Pons (tissue), 1 donor: ENCODE measurements around the gene NEUROD2.
A peak's percentile ranks its signal among the peaks of the same experiment; 100 is the strongest.

Experiments used
- DNase-seq: peaks from one replicate; pipeline ENCODE4 v3.0.0-alpha.2; 2016; ENCODE audit warnings: low spot score

The NEUROD2 gene

DNA sequence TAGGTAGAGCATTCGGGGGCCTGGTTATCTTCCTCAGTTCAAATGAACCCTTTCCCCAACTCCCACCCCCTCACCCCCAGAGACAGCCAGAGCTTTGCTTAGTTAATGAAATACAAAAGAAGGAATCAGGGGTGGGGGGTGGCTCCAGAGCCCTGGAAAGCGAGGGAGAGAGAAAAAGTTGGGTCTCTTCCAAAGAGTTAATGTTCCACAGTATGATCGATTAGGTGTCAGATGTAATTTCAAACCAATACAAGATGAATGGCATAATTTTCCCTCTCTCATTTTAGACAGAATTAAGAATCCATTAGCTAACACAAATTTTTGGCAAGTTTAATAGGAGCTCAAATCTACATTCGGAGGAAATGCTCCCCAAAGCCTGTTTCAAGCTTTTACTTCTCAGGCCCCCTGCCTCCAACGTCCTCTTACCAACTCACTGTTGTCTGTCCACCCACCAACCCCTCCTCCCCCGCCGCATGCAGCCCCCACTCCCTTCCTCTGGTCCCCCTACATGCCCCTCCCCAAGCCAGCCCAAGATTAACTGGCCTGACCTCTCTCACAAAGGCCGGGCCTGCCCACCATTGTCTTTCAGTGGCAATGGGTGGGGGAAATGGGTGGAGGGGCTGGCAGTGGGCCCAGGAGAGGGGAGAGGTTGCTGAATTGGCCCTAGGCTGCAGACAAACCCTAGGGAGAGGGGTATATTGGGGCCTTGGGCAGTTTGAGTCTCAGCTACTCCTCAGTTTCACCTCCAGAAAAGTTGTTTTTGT lies 28.2 kb downstream of the NEUROD2 start:
- DNase-seq: no peak

DNA sequence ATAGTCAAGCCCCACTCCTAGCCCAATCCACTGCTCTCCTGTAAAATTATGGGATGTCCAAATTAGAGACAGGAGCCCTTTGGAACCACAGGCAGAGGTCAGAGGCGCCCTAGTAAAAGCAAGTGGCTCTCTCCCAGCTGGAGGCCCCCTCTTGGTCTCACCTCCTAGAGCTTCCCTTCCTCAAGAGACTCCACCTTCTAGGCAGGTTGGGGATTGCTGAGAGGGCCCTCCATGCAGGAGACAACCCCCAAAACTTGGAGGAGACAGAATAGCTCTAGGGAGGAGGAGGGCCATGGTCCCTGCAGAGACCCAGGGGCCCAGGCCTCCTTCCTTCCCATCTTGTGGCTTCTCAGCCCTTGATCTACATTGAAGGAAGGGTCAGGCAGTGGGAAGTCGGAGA lies 29.4 kb downstream of the NEUROD2 start:
- DNase-seq: no peak

DNA sequence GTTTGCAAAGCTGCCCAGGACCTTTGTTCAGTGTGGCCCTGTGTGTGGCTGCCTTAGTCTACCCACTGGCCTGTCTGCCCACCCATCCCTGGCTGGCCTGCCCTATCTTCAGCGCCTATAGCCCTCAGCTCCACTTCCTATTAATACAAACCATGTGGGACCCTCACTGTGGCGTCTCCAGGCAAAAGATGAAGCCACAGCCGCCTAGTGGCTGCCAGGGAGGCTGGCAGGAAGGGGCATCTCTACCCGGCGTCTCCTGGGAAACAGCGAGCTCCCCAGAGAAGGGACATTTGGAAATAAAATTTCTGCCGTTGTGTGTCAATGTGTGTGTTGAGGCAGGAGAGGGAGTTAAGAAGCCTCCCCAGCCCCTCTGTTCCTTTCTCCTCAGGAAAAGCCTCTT lies 31.5 kb downstream of the NEUROD2 start:
- DNase-seq: no peak

DNA sequence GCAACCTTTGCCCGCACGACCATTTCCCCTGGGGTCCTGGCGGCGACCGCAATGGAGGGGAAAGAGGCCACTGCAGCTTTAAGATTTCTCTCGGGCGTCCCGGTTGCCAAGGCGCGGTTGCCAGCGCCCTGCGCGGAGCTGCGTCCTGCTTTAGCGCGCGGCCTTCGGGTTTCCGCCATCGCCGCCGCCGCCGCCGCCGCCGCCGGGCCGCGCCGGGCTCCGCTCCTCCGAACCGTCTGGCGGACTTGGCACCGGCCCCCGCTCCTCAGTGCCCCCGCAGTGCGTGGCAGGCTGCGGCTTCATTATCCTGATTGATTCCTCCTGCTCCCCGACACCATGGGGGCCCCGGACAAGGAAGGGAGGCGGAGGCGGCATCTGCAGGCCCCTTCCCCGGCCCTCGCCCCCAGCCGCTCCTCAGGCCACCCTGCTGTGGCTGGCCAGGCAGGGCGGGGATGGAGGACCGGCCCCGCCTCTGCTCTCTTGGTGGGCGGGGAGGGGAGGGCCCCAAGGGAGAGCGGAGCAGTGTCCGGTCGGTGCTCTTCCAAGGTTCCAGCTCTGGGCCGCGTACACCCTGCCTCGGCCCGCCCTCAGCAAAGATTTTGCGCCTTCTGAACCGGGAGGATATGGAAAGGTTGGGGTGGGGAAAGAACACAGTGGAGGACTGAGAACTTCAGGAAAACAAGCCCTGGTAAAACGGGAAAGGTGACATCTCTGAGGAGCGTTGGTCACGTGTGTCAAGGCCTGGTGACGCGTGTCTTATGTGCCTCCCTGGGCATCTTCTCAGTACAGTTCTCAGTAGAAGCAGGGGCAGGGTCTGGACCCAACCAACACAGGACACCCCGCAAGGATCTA lies 34.0 kb downstream of the NEUROD2 start:
- no peak for DNase-seq

DNA sequence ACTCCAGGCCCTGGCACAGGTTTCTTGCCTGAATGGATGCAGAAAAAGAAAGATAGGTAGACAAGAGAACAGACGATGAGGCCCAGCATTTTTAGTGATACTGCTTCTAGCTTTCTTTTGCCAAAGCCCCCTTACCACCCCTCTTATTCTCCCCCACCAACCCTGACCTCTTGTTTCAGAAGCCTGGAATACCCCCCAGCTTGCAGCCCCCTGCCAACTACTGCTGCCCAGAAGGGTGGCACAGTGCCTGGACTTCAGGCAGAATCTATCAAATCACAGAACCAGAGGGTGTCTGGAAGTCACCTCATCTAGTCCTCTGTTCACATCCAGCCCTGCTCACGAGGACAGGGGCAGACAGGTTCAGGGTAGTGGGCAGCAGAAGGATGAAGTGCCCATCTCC lies 35.6 kb downstream of the NEUROD2 start:
- DNase-seq: no peak

DNA sequence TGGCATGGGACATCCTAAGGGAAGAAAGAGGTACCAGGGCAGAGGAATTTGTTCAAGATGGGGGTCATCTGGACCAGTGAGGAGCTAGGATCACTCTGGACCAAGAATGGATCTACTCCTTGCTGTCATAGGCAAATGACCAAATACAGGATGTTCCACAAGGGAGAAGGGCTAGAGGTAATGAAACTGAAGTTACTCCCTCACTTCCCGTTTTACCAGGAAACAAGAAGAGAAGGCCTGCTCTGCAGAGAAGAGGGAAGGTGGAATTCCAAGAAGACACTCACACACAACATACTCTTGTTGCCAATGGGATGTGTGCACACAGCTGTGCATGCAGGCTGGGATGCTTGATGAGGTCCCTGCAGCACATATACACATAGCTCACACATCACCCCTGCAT lies 38.6 kb downstream of the NEUROD2 start:
- DNase-seq: peak; percentile 47

DNA sequence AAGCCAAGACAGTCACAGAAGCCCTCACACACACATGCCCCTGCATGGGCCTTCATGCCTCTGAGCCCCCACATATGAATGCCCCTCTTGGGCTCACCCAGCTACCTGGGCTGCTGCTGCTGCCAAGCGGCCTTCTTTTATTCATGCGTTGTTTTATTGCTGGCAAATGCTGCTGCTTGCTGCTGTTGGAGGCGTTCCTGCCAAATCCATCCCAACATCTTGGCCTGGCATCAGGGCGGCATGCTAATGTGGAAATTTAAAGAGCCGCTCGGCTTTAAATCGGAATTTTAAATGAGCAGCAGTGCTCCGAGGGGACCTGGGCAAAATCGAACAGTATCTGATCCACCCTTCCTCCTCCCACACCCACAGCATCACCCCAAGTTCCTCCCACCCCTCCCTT lies 39.0 kb downstream of the NEUROD2 start:
- no peak for DNase-seq

DNA sequence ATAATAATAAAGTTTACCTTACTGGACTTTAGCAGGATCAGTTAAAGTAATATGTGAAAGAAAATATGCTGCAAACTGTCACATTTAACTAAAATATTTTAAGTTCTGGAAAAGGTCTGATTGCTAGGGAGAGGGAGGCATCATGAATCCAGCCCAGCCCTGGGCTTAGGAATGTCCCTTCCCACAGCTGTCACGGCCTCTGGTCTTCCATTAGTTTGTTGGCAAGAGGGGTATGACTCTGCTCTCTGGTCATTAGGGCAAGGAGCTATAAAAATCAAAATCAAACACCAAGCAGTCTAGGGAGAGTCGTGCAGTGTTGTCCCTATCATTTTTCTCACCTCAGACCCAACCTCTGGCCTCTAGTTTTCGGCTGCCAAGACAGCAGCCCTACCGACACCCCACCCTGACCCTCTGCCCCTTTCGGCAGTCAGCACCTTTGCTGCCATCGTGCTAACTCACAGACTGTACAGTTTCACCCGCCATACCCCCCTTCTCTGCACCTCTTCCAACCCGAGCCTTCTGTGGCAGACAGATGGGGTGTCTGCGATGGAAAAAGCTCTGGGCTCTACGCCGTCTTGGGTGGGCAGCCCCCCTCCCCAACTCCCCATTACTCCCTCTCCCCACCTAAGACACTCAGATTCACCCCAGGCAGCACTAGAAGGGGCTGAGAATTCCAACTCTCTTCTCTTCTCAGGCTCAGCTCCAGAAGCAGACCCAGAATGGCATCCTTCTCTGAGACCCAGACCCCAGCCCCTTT lies 41.4 kb downstream of the NEUROD2 start:
- DNase-seq: no peak

DNA sequence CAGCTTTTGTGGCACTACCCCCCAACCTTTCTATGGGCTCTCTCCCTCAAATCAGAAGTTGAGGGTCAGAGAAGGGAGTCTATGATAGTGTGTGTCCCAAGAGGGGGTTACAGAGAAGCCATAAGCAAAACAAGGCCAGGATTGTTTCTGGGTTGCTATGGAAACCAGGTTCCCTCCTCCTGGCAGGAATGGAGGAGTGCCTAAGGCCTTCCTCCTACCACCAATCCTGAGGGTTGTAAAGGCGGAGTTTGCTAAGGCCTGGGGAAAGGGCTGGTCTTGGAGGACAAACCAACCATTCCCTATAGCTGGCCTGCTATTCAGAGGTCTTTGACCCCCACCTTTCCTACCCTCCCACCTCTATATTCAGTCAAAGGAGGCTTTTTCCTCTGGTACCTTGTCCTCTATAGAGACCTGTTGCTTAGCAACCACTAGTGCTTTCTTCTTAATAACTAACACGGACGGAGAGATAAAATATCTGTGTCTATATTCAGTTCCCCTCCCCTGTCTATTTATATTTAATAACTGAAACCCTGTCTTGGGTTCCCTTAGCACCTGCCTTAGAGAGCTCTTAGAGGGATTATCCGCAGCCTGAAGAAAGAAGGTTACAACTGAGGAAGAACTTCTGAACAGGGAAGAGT lies 43.4 kb downstream of the NEUROD2 start:
- no peak for DNase-seq

DNA sequence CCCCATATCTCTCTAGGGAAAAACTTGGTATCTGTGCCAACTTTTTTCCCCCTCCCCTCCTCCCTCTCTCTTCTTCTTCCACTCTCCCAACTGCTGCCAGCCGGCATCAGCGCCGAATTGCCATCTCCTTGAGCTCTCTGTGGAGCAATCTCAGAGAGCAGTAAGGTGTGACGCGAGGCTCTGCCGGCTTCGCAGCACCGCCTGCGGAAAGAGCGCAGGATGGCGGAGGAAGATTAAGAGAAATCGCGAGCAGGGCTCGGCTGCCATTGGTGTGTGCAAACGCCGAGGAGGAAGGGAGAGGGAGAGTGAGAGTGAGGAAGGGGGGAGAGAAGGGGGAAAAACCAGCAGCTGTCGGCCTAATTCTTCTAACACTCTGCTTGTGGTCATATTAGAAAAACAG lies 44.2 kb downstream of the NEUROD2 start:
- no peak for DNase-seq

DNA sequence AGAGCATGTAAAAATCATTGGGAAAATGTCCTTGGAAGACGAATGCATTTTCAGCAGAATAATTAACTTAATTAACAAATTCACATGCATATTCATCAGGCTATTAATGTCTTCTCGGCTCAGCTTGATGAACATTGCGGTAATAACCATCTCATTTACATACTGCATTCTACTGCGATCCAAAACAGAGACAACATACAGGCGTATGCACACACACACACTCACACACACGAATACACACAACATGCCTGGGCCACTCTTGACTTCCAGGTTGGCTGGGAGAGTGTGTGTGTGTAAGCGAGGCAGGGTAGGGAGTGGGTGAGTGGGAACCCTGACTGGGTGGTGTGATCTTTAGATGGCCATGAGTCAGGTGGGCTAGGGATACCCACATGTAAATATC lies 44.7 kb downstream of the NEUROD2 start:
- no peak for DNase-seq

DNA sequence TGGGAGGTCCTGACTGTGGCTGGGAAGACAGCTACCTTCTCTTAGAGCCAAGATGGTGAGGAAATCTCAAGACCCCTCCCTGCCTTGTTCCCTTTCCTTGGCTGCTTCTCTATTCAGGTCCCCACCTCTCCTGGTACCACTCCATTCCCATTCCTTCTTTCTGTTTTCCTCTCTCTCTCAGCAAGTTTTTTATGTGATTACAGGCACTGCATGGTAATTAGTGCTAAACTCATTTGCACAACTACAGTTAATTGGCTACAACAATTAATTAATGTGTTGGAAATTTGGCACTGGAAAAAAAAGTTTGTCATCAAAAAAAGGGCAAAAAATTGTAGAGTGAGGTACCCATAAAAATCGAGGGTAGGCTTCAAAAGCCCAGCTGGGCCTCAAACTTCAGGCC lies 45.3 kb downstream of the NEUROD2 start:
- DNase-seq: no peak

DNA sequence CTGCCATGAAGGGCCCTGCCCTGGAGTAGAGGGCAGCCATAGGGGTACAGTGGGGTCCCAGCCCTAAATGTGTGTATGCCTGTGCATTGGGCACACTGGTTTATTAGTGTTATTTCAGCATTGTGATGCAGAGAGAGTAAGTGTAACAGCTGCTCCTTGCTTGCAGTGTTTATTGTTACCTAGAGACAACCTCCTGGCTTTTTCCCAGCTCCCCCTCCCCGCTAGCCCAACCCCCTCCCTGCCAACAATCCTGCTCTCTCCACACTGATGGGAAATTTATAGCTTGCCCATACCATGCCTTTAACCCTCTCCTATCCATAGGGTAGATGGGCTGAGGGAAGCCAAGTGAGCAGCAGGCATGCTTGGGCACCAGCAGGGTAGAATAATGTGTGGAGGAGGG lies 51.3 kb downstream of the NEUROD2 start:
- no peak for DNase-seq

DNA sequence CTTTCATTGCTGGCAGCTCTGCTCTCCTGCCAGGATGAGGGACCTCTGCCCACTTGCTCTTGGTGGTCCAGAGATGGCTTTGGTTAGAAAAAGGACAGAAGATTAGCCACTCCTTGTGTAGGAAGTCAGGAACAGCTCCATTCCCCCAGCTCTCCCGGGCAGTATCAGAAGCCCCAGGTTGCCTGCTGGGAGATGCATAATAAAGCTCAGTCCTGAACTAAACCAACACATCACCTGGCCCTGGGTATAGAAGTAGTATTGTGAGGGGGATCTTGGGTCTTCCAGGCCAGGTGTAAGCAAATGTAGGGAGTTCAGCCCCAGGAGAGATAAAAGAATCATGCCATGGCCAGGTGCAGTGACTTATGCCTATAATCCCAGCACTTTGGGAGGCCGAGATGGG lies 52.4 kb downstream of the NEUROD2 start:
- DNase-seq: no peak
